Upper lobe of right lung (tissue), 1 donor: ENCODE measurements around the gene VCX3B. TPM values are rescaled to one million over a fixed set of nuclear protein-coding genes. Genes with fewer than 3 reads are reported as not detected.
"Not testable (repeated sequence)": the region's sequence is repeated elsewhere in the genome, so short reads cannot be mapped to it uniquely, and the experiment has no call there.

Source experiments
- ATAC-seq: fragments of 200-7000 bp; cut with Tn5 transposase; one replicate; pipeline ENCODE4 v1.9.1; 2020; ENCODE audit warnings: mild to moderate bottlenecking, moderate library complexity
- DNase-seq: peaks from one replicate; pipeline ENCODE4 v3.0.0-alpha.2; 2020
- H3K27ac ChIP-seq: fragments of 200-600 bp; one replicate; pipeline ENCODE4 v1.8.0; 2022
- H3K27me3 ChIP-seq: fragments of 200-600 bp; one replicate; pipeline ENCODE4 v1.8.0; 2022; ENCODE audit warnings: mild to moderate bottlenecking
- H3K36me3 ChIP-seq: fragments of 200-600 bp; one replicate; pipeline ENCODE4 v1.8.0; 2022
- H3K4me1 ChIP-seq: fragments of 200-600 bp; one replicate; pipeline ENCODE4 v1.8.0; 2022
- H3K4me3 ChIP-seq: fragments of 200-600 bp; one replicate; pipeline ENCODE4 v1.8.0; 2022; ENCODE audit warnings: mild to moderate bottlenecking
- H3K9me3 ChIP-seq: fragments of 200-600 bp; one replicate; pipeline ENCODE4 v1.8.0; 2022
- intact Hi-C: fragments of 100-400 bp; cut with DNase I; formaldehyde crosslinking; loops from one replicate; pipeline ENCODE4 v1.11.0; 2022
- long read RNA-seq: library from polyadenylated mRNA; unstranded; transcript quantifications from one replicate; pipeline ENCODE4 v2.0.0, GENCODE V29; 2021
- total RNA-seq: library from RNA; stranded (reverse); fragmentation: NEBNext Ultra II Directional; extraction: Animal tissue kit (Norgen Biotek cat#: 25700); gene quantifications from one replicate; pipeline ENCODE4 v1.2.1, GENCODE V29; 2021
- TF ChIP-seq, protein P1 (sequence below): fragments of 200-600 bp; IDR thresholded peaks from one replicate; pipeline ENCODE4 v1.8.0; 2022; ENCODE audit warnings: antibody characterized with exemption
- donor health status: DM: no; HTN: yes; CAD: no; lungs with severe emphysema.

The VCX3B gene
- not detected for total RNA-seq
- long read RNA-seq = 0 reads

DNA sequence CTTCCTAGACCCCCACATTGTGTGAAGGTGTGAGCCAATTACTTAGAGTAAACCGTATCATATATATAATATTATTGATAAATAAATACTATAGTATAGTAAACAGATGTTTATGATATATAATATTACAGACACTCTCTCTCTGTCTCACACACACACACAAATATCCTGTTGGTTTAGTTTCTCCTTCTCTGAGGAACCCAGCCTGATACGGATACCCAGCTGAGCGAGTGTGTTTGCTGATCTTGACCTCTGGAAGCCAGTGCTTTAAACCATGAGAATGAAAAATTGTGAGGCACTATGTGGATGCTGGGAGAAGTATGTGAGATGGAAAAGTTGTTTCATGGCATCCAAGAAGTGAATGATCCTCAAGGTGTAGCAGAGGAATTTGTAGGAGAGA, at the start of gene VCX3B:
VCX3B (plus strand) TSS at position 301 of the 400 bp plus-strand sequence. CDS start 621 bp downstream, outside the sequence.
- DNase-seq, H3K4me1 ChIP-seq, H3K27me3 ChIP-seq, H3K36me3 ChIP-seq, ATAC-seq, H3K4me3 ChIP-seq, H3K27ac ChIP-seq, intact Hi-C loops, H3K9me3 ChIP-seq: not testable (repeated sequence)

GRCh38 chrX:8418301-8418700, 46.3 kb upstream of the VCX3B start:
- no peaks in the 10 kb centered on the region for H3K4me1 ChIP-seq
- TF ChIP-seq, protein P1, sequence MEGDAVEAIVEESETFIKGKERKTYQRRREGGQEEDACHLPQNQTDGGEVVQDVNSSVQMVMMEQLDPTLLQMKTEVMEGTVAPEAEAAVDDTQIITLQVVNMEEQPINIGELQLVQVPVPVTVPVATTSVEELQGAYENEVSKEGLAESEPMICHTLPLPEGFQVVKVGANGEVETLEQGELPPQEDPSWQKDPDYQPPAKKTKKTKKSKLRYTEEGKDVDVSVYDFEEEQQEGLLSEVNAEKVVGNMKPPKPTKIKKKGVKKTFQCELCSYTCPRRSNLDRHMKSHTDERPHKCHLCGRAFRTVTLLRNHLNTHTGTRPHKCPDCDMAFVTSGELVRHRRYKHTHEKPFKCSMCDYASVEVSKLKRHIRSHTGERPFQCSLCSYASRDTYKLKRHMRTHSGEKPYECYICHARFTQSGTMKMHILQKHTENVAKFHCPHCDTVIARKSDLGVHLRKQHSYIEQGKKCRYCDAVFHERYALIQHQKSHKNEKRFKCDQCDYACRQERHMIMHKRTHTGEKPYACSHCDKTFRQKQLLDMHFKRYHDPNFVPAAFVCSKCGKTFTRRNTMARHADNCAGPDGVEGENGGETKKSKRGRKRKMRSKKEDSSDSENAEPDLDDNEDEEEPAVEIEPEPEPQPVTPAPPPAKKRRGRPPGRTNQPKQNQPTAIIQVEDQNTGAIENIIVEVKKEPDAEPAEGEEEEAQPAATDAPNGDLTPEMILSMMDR = no peak
- H3K36me3 ChIP-seq = no peaks in the 10 kb centered on the region
- ATAC-seq (no peak), DNase-seq (no peak)
- no peak overlapping the region for H3K4me3 ChIP-seq
- no peaks in the 10 kb centered on the region for H3K27me3 ChIP-seq
- H3K27ac ChIP-seq = no peak overlapping the region
- intact Hi-C loops = no loop called here
- H3K9me3 ChIP-seq = no peaks in the 10 kb centered on the region

- intact Hi-C loops = no loop called here
- H3K27me3 ChIP-seq = no peaks in the 10 kb centered on the region
- no peaks in the 10 kb centered on the region for H3K36me3 ChIP-seq
- H3K9me3 ChIP-seq = no peaks in the 10 kb centered on the region
- DNase-seq (no peak), ATAC-seq (no peak)
- TF ChIP-seq, protein P1 = no peak
- H3K4me1 ChIP-seq = no peaks in the 10 kb centered on the region
- no peak overlapping the region for H3K27ac ChIP-seq
- no peak overlapping the region for H3K4me3 ChIP-seq
Measured at GRCh38 chrX:8424912-8425311, 39.7 kb upstream of the VCX3B start.

GRCh38 chrX:8429692-8430249, 34.9 kb upstream of the VCX3B start:
- no peaks in the 10 kb centered on the region for H3K4me1 ChIP-seq
- no peak for DNase-seq
- no peaks in the 10 kb centered on the region for H3K36me3 ChIP-seq
- peak; percentile 72 for ATAC-seq
- no peak overlapping the region for H3K27ac ChIP-seq
- no peaks in the 10 kb centered on the region for H3K27me3 ChIP-seq
- TF ChIP-seq, protein P1 = no peak
- no peaks in the 10 kb centered on the region for H3K9me3 ChIP-seq
- no peak overlapping the region for H3K4me3 ChIP-seq
- intact Hi-C loops = no loop called here

DNA sequence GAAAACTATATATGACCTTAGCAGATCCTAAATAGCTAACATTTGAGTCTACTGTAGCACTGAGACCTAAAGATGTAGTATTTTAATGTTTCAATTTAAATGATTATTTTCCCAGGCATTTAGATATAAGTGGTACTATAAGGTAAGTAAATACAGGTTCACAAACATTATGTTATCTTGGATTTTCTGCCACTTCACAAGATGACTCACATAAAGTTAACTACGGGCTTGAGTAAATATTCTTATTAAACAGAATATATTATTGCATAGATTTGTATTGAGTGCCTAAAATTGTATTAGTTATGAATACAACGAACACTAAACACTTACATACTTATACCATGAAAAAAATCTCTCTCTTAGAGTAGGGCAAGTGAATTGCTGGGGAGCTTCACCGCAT, 34.2 kb upstream of the VCX3B start:
- Histone ChIP-seq H3K4me3 (no peak overlapping the region), H3K27me3 (no peaks in the 10 kb centered on the region), H3K4me1 (no peaks in the 10 kb centered on the region), H3K36me3 (no peaks in the 10 kb centered on the region), H3K9me3 (no peaks in the 10 kb centered on the region), H3K27ac (no peak overlapping the region)
- TF ChIP-seq, protein P1 = no peak
- ATAC-seq (no peak), DNase-seq (no peak)
- intact Hi-C loops = no loop called here

DNA sequence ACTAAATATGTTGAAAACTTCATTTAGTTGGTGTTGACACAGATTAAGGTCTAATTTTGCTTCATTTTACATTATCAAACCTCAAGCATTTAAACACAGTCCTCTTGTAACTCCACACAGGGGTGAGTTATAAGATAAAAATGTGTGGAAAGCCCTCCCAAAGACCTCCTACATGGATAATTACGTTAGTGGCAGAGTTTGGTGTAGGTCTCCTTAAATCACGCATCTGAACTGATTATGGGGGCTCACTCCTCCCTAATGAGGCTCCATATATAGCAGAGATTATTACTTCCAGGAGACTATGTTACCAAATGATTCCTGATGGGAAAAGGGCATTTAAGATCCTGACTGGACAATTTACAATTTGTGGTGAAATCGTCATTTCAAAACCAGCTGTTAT, 32.2 kb upstream of the VCX3B start:
- no peaks in the 10 kb centered on the region for H3K36me3 ChIP-seq
- ATAC-seq (no peak), DNase-seq (no peak)
- TF ChIP-seq, protein P1 = no peak
- no peaks in the 10 kb centered on the region for H3K27me3 ChIP-seq
- H3K4me3 ChIP-seq = no peak overlapping the region
- intact Hi-C loops = no loop called here
- no peak overlapping the region for H3K27ac ChIP-seq
- no peaks in the 10 kb centered on the region for H3K4me1 ChIP-seq
- H3K9me3 ChIP-seq = no peaks in the 10 kb centered on the region
